ENCODE measurements around the gene KRTAP12-2.

DNA sequence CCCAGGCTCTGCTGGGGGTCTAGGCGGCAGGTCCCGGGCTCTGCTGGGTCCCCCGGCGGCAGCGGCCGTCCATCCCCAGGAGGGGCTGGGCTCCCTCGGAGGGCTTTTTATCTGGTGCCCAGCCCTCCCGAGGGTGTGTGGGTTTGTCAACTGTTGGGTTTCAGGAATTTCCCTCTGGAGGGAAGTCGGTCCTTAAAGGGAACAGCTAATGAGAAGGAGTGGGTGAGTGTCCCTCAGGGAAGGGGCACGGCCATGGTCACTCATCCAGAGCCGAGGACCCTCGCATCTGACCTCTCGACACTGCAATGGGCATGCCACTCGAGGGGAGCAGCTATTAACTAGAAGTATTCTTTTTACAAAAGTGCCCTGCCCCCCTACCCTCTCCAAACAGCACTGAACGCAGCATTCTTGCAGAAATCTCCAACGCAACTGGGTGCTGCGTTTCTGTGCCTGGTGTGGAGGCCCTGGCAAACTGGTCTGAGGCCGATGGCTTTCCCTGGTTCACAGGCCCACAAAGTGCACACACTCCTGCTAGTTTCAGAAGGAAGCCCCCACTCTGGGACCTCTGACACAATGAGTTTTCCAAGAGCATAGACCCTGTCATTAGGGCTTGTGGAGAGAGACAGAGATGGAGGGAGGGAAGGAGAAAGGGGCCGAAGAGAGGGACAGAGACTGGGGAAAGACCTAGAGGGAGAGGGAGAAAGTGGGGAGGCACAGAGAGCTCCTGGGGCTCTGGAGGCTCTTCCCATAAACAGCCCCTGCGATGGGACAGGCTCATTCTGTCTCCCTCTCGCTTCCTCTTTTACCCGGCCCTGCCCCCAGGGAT lies 45.7 kb upstream of the KRTAP12-2 start:
- TF ChIP-seq, protein P1, sequence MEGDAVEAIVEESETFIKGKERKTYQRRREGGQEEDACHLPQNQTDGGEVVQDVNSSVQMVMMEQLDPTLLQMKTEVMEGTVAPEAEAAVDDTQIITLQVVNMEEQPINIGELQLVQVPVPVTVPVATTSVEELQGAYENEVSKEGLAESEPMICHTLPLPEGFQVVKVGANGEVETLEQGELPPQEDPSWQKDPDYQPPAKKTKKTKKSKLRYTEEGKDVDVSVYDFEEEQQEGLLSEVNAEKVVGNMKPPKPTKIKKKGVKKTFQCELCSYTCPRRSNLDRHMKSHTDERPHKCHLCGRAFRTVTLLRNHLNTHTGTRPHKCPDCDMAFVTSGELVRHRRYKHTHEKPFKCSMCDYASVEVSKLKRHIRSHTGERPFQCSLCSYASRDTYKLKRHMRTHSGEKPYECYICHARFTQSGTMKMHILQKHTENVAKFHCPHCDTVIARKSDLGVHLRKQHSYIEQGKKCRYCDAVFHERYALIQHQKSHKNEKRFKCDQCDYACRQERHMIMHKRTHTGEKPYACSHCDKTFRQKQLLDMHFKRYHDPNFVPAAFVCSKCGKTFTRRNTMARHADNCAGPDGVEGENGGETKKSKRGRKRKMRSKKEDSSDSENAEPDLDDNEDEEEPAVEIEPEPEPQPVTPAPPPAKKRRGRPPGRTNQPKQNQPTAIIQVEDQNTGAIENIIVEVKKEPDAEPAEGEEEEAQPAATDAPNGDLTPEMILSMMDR (IDR thresholded peaks at IDR 0.05): no peak
- TF ChIP-seq POLR2AphosphoS5 (IDR thresholded peaks at IDR 0.05) (no peak), POLR2A (IDR thresholded peaks at IDR 0.05) (no peak), EP300 (IDR thresholded peaks at IDR 0.05) (no peak)
